GM19035 (cell line): ENCODE measurements around the gene TFCP2.
"Not testable (repeated sequence)": the region's sequence is repeated elsewhere in the genome, so short reads cannot be mapped to it uniquely, and the experiment has no call there.

Source experiments
- ATAC-seq: cut with Tn5 transposase; IDR thresholded peaks from one replicate; pipeline ENCODE4 v1.9.1; 2021; ENCODE audit not compliant: unreplicated experiment

The TFCP2 gene

GRCh38 chr12:51172515-51173431 lies at the start of gene TFCP2:
Gene TFCP2, minus strand, starts transcription at chr12:51173135. Its CDS starts 713 bp downstream, at chr12:51172422.
- ATAC-seq: peak; percentile 96

GRCh38 chr12:51222461-51222860 lies 49.5 kb upstream of the TFCP2 start:
- ATAC-seq: no peak

- ATAC-seq: not testable (repeated sequence)
Measured at GRCh38 chr12:51219857-51220256, 46.9 kb upstream of the TFCP2 start.

GRCh38 chr12:51219322-51219721 lies 46.4 kb upstream of the TFCP2 start:
- no peak for ATAC-seq

- no peak for ATAC-seq
Measured at GRCh38 chr12:51218607-51219161, 45.7 kb upstream of the TFCP2 start.

GRCh38 chr12:51217968-51218606 lies 45.2 kb upstream of the TFCP2 start, which contains the start of gene POU6F1:
Gene POU6F1, minus strand, starts transcription at chr12:51218062. Its CDS starts 11,226 bp downstream, at chr12:51206836.
- peak; percentile 72 for ATAC-seq

- peak; percentile 40 for ATAC-seq
Measured at GRCh38 chr12:51217133-51217967, 44.4 kb upstream of the TFCP2 start.

GRCh38 chr12:51216642-51217041 lies 43.7 kb upstream of the TFCP2 start:
- no peak for ATAC-seq

GRCh38 chr12:51214895-51215294 lies 42.0 kb upstream of the TFCP2 start:
- no peak for ATAC-seq

GRCh38 chr12:51210690-51211395 lies 37.9 kb upstream of the TFCP2 start:
- no peak for ATAC-seq

GRCh38 chr12:51209259-51209658 lies 36.3 kb upstream of the TFCP2 start:
- no peak for ATAC-seq

- ATAC-seq: no peak
Measured at GRCh38 chr12:51208016-51208660, 35.2 kb upstream of the TFCP2 start.

- no peak for ATAC-seq
Measured at GRCh38 chr12:51205350-51205749, 32.4 kb upstream of the TFCP2 start.

GRCh38 chr12:51202718-51203117 lies 29.8 kb upstream of the TFCP2 start:
- no peak for ATAC-seq

- ATAC-seq: no peak
Measured at GRCh38 chr12:51200806-51201205, 27.9 kb upstream of the TFCP2 start.

GRCh38 chr12:51200156-51200555 lies 27.2 kb upstream of the TFCP2 start:
- ATAC-seq: no peak

GRCh38 chr12:51199366-51199945 lies 26.5 kb upstream of the TFCP2 start:
- no peak for ATAC-seq

- no peak for ATAC-seq
Measured at GRCh38 chr12:51198568-51199365, 25.8 kb upstream of the TFCP2 start.
